H9 (cell line): ENCODE measurements around the gene AMOT. TPM values are rescaled to one million over a fixed set of nuclear protein-coding genes. Genes with fewer than 3 reads are reported as not detected.

ENCODE experiments used
- DNase-seq: peaks from one replicate; pipeline ENCODE4 v3.0.0-alpha.2; 2017
- H2AFZ ChIP-seq: one replicate; pipeline ENCODE4 v1.6.1; 2013; ENCODE audit warnings: mild to moderate bottlenecking, low read length, control low read depth, moderate library complexity
- H2AK5ac ChIP-seq: 2 replicates; pipeline ENCODE4 v1.6.1; 2013; ENCODE audit warnings: low read length, control low read depth, mixed read lengths; ENCODE audit not compliant: insufficient read length
- H2BK120ac ChIP-seq: one replicate; pipeline ENCODE4 v1.6.1; 2013; ENCODE audit warnings: low read depth, mild to moderate bottlenecking, low read length, control low read depth, inconsistent platforms; ENCODE audit not compliant: poor library complexity, severe bottlenecking
- H2BK12ac ChIP-seq: 2 replicates; pipeline ENCODE4 v1.6.1; 2013; ENCODE audit warnings: low read length, control low read depth, mixed read lengths, low read depth; ENCODE audit not compliant: insufficient read length
- H2BK15ac ChIP-seq: 2 replicates; pipeline ENCODE4 v1.6.1; 2013; ENCODE audit warnings: low read depth, low read length, control low read depth
- H2BK20ac ChIP-seq: one replicate; pipeline ENCODE4 v1.6.1; 2013; ENCODE audit warnings: low read depth, mild to moderate bottlenecking, low read length, control low read depth, inconsistent platforms; ENCODE audit not compliant: poor library complexity, severe bottlenecking
- H2BK5ac ChIP-seq: 2 replicates; pipeline ENCODE4 v1.6.1; 2013; ENCODE audit warnings: low read length, control low read depth, mixed read lengths; ENCODE audit not compliant: insufficient read length
- H3K14ac ChIP-seq: 2 replicates; pipeline ENCODE4 v1.6.1; 2013; ENCODE audit warnings: low read length, control low read depth; ENCODE audit not compliant: insufficient read depth
- H3K18ac ChIP-seq: 2 replicates; pipeline ENCODE4 v1.6.1; 2013; ENCODE audit warnings: low read depth, mild to moderate bottlenecking, mixed read lengths, low read length, control low read depth; ENCODE audit not compliant: insufficient read length
- H3K23ac ChIP-seq: 2 replicates; pipeline ENCODE4 v1.6.1; 2013; ENCODE audit warnings: low read length, control low read depth, mixed read lengths, low read depth; ENCODE audit not compliant: insufficient read length
- H3K23me2 ChIP-seq: 2 replicates; pipeline ENCODE4 v1.6.1; 2013; ENCODE audit warnings: low read depth, mild to moderate bottlenecking, mixed read lengths, low read length, control low read depth; ENCODE audit not compliant: insufficient read length, poor library complexity, severe bottlenecking
- H3K27ac ChIP-seq: 2 replicates; pipeline ENCODE4 v1.5.1; 2013; ENCODE audit warnings: low read length, control low read depth, mixed read lengths, low read depth; ENCODE audit not compliant: insufficient read length
- H3K27me3 ChIP-seq: 2 replicates; pipeline ENCODE4 v1.6.1; 2013; ENCODE audit warnings: low read length, control low read depth, inconsistent platforms; ENCODE audit not compliant: insufficient read depth
- H3K4ac ChIP-seq: 2 replicates; pipeline ENCODE4 v1.6.1; 2013; ENCODE audit warnings: low read depth, mild to moderate bottlenecking, control low read depth, inconsistent platforms, low read length, moderate library complexity
- H3K4me1 ChIP-seq: 2 replicates; pipeline ENCODE4 v1.6.1; 2013; ENCODE audit warnings: low read length, control low read depth, inconsistent platforms; ENCODE audit not compliant: insufficient read depth
- H3K4me2 ChIP-seq: 2 replicates; pipeline ENCODE4 v1.6.1; 2013; ENCODE audit warnings: low read length, control low read depth, mixed read lengths; ENCODE audit not compliant: insufficient read length, insufficient read depth
- H3K56ac ChIP-seq: 2 replicates; pipeline ENCODE4 v1.6.1; 2013; ENCODE audit warnings: low read depth, mild to moderate bottlenecking, mixed read lengths, low read length, control low read depth; ENCODE audit not compliant: insufficient read length
- H3K79me1 ChIP-seq: 2 replicates; pipeline ENCODE4 v1.6.1; 2013; ENCODE audit warnings: low read depth, mild to moderate bottlenecking, moderate library complexity, low read length, control low read depth, inconsistent platforms; ENCODE audit not compliant: insufficient read depth, poor library complexity, severe bottlenecking
- H3K79me2 ChIP-seq: 2 replicates; pipeline ENCODE4 v1.6.1; 2013; ENCODE audit warnings: low read length, control low read depth, inconsistent platforms; ENCODE audit not compliant: insufficient read depth
- H3K9ac ChIP-seq: 2 replicates; pipeline ENCODE4 v1.6.1; 2013; ENCODE audit warnings: low read length, control low read depth, mixed read lengths; ENCODE audit not compliant: insufficient read length; ENCODE audit errors: extremely low read depth
- H3K9me3 ChIP-seq: one replicate; pipeline ENCODE4 v1.6.1; 2013; ENCODE audit warnings: low read depth, low read length, inconsistent platforms; ENCODE audit not compliant: control insufficient read depth
- H3T11ph ChIP-seq: one replicate; pipeline ENCODE4 v1.6.1; 2013; ENCODE audit warnings: mild to moderate bottlenecking, low read length, control low read depth, inconsistent platforms
- H4K20me1 ChIP-seq: one replicate; pipeline ENCODE4 v1.6.1; 2013; ENCODE audit not compliant: control insufficient read depth, insufficient read length, insufficient read depth
- H4K5ac ChIP-seq: 2 replicates; pipeline ENCODE4 v1.6.1; 2013; ENCODE audit warnings: low read depth, mild to moderate bottlenecking, mixed read lengths, low read length, control low read depth; ENCODE audit not compliant: insufficient read length
- H4K8ac ChIP-seq: replicated peaks from 2 replicates; pipeline ENCODE4 v1.6.1; 2013; ENCODE audit warnings: low read length, control low read depth, mixed read lengths, low read depth; ENCODE audit not compliant: insufficient read length
- H4K91ac ChIP-seq: 2 replicates; pipeline ENCODE4 v1.6.1; 2013; ENCODE audit warnings: low read depth, mild to moderate bottlenecking, moderate library complexity, mixed read lengths, low read length, control low read depth; ENCODE audit not compliant: insufficient read length
- H3K27ac Mint-ChIP-seq, 3 experiments: 2 replicates in 2 of 3; 3 replicates in 1 of 3; pipeline ENCODE4 v1.8.0; 2020 to 2021; ENCODE audit warnings: mixed read lengths in 3 of 3, mild to moderate bottlenecking in 1 of 3, moderate library complexity in 1 of 3
- H3K27me3 Mint-ChIP-seq: 2 replicates; pipeline ENCODE4 v1.8.0; 2021; ENCODE audit warnings: low read depth, mild to moderate bottlenecking, moderate library complexity, mixed read lengths
- H3K36me3 Mint-ChIP-seq, 3 experiments: 2 replicates in 2 of 3; 3 replicates in 1 of 3; pipeline ENCODE4 v1.8.0; 2020 to 2021; ENCODE audit warnings: low read depth in 3 of 3, mixed read lengths in 3 of 3; ENCODE audit not compliant: insufficient read depth in 1 of 3
- H3K4me1 Mint-ChIP-seq, 2 experiments: 2 replicates each; pipeline ENCODE4 v1.8.0; 2020; ENCODE audit warnings: mixed read lengths in 2 of 2
- H3K4me3 Mint-ChIP-seq, 2 experiments: 2 replicates in 1 of 2; 3 replicates in 1 of 2; pipeline ENCODE4 v1.8.0; 2020 to 2021; ENCODE audit warnings: mild to moderate bottlenecking in 2 of 2, mixed read lengths in 2 of 2, moderate library complexity in 1 of 2
- H3K9me3 Mint-ChIP-seq, 2 experiments: 2 replicates in 1 of 2; 3 replicates in 1 of 2; pipeline ENCODE4 v1.8.0; 2020; ENCODE audit warnings: mild to moderate bottlenecking in 2 of 2, mixed read lengths in 2 of 2, moderate library complexity in 1 of 2
- CTCF ChIP-seq: fragments of 200-600 bp; sonication (generic); conservative IDR thresholded peaks from 3 replicates; pipeline ENCODE4 v1.8.0; 2021; ENCODE audit warnings: antibody characterized with exemption, mild to moderate bottlenecking
- WGBS: extraction: QIAGEN DNeasy Blood & Tissue Kit; methylation state at CpG from one replicate; pipeline ENCODE4 v1.1.7; 2013; ENCODE audit warnings: missing lambda C conversion rate, low lambda C conversion rate, mixed read lengths; ENCODE audit not compliant: insufficient read length; ENCODE audit errors: extremely low coverage; 5-methylcytosine and 5-hydroxymethylcytosine counted together
- total RNA-seq: library from RNA; stranded (reverse); gene quantifications from 2 replicates; pipeline ENCODE4 v1.2.1, GENCODE V29; 2021

AMOT gene
- total RNA-seq, 1 experiment from 2014 or later, result 17.6 TPM

- Histone ChIP-seq H3K9me3 (no peaks in the 10 kb centered on the region), H4K20me1 (no peaks in the 10 kb centered on the region), H3K23me2 (no peaks in the 10 kb centered on the region), H2BK120ac (no peak overlapping the region), H2BK15ac (no peak overlapping the region), H3K4me1 (peaks cover 2% of the 10 kb centered on the region; the same call in 1 of the 2 replicates), H4K5ac (no peak overlapping the region), H3T11ph (no peak overlapping the region), H3K18ac (no peak overlapping the region), H2BK12ac (no peak overlapping the region), H3K4me2 (no peak overlapping the region), H3K79me1 (no peaks in the 10 kb centered on the region), H2BK20ac (no peak overlapping the region), H3K56ac (no peak overlapping the region), H2BK5ac (no peak overlapping the region), H4K8ac (no peak overlapping the region), H3K79me2 (no peaks in the 10 kb centered on the region), H3K27ac (no peak overlapping the region), H3K23ac (no peak overlapping the region), H3K14ac (no peak overlapping the region), H2AK5ac (no peak overlapping the region), H3K27me3 (no peaks in the 10 kb centered on the region), H3K9ac (no peak overlapping the region), H4K91ac (no peak overlapping the region), H2AFZ (no peak overlapping the region), H3K4ac (no peak overlapping the region)
- no peak for TF ChIP-seq CTCF
- peaks cover 1 to 7% (median 4%) of the 10 kb centered on the region in 3 experiments; a peak in 3 of 7 replicates for H3K36me3 Mint-ChIP-seq
- H3K27ac Mint-ChIP-seq, result no peak overlapping the region
- no peak for DNase-seq
- H3K4me3 Mint-ChIP-seq, result no peak overlapping the region
- H3K9me3 Mint-ChIP-seq, result no peaks in the 10 kb centered on the region
- H3K27me3 Mint-ChIP-seq, result no peaks in the 10 kb centered on the region
- H3K4me1 Mint-ChIP-seq, result peaks cover 21 to 26% of the 10 kb centered on the region in 2 experiments
- no CpG with 5 or more reads among the region's 1 CpG for WGBS
These were observed 38.1 kb downstream of the AMOT start for GRCh38 chrX:112802541-112802940.
